ENCODE measurements around the gene DET1.

DNA sequence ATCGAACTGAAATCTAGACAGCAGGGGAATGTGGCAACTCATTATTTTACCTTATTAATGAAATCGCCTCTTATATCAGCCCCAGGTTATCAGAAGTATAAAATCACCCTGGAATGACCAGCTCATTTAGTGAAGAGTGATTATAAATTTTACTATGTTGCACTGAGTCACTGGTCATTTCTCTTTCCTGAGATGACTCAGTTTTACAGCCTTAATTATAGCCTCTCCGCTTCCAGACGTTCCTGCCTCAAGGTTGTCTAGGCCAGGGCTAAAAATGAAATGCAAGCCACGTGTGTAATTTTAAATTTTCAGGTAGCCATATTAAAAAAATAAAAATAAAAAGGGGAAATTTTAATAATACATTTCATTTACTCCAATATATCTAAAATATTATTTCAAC, 33.3 kb downstream of the DET1 start:
- TF ChIP-seq, protein P1, sequence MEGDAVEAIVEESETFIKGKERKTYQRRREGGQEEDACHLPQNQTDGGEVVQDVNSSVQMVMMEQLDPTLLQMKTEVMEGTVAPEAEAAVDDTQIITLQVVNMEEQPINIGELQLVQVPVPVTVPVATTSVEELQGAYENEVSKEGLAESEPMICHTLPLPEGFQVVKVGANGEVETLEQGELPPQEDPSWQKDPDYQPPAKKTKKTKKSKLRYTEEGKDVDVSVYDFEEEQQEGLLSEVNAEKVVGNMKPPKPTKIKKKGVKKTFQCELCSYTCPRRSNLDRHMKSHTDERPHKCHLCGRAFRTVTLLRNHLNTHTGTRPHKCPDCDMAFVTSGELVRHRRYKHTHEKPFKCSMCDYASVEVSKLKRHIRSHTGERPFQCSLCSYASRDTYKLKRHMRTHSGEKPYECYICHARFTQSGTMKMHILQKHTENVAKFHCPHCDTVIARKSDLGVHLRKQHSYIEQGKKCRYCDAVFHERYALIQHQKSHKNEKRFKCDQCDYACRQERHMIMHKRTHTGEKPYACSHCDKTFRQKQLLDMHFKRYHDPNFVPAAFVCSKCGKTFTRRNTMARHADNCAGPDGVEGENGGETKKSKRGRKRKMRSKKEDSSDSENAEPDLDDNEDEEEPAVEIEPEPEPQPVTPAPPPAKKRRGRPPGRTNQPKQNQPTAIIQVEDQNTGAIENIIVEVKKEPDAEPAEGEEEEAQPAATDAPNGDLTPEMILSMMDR (IDR thresholded peaks at IDR 0.05): no peak
- no peak for TF ChIP-seq POLR2A (IDR thresholded peaks at IDR 0.05)
- TF ChIP-seq POLR2AphosphoS5 (IDR thresholded peaks at IDR 0.05): no peak
